Mucosa of stomach (tissue), 1 donor: ENCODE results near the gene GNG5.
"Not testable (repeated sequence)": the region's sequence is repeated elsewhere in the genome, so short reads cannot be mapped to it uniquely, and the experiment has no call there.

ENCODE experiments used
- H3K27me3 ChIP-seq: one replicate; pipeline ENCODE4 v1.7.0; 2013; ENCODE audit warnings: mild to moderate bottlenecking, low read length; ENCODE audit not compliant: control insufficient read depth, insufficient read depth
- H3K36me3 ChIP-seq: one replicate; pipeline ENCODE4 v1.7.0; 2013; ENCODE audit warnings: low read length; ENCODE audit not compliant: control insufficient read depth, insufficient read depth
- H3K4me1 ChIP-seq: one replicate; pipeline ENCODE4 v1.7.0; 2013; ENCODE audit warnings: mild to moderate bottlenecking, low read length; ENCODE audit not compliant: control insufficient read depth, insufficient read depth
- H3K4me3 ChIP-seq: one replicate; pipeline ENCODE4 v1.7.0; 2013; ENCODE audit warnings: low read length
- H3K9ac ChIP-seq: one replicate; pipeline ENCODE4 v1.7.0; 2013; ENCODE audit warnings: mild to moderate bottlenecking, low read length, moderate library complexity
- H3K9me3 ChIP-seq: one replicate; pipeline ENCODE4 v1.7.0; 2013; ENCODE audit warnings: mild to moderate bottlenecking, low read length, moderate library complexity; ENCODE audit not compliant: control insufficient read depth
- donor health status: Pancreatic carcinoma.

The GNG5 gene

GRCh38 chr1:84506002-84506728, at the start of gene GNG5, which contains the start of gene SPATA1:
Gene GNG5 (minus strand): TSS chr1:84506581. CDS start chr1:84506091, 490 bp downstream.
Gene SPATA1 (plus strand): TSS chr1:84506386. CDS start chr1:84516360, 9,974 bp downstream.
- Histone ChIP-seq H3K4me3 (peak within 1 kb of the TSS; percentile 71), H3K4me1 (no peaks in the 10 kb centered on the region), H3K36me3 (no peaks in the 10 kb centered on the region), H3K9me3 (no peaks in the 10 kb centered on the region), H3K27me3 (no peaks in the 10 kb centered on the region), H3K9ac (peak within 1 kb of the TSS; percentile 86)

GRCh38 chr1:84550826-84551225, 44.4 kb upstream of the GNG5 start:
- Histone ChIP-seq H3K9ac (no peak overlapping the region), H3K27me3 (no peaks in the 10 kb centered on the region), H3K36me3 (no peaks in the 10 kb centered on the region), H3K9me3 (no peaks in the 10 kb centered on the region), H3K4me3 (no peak overlapping the region), H3K4me1 (no peaks in the 10 kb centered on the region)

- Histone ChIP-seq H3K9me3 (no peaks in the 10 kb centered on the region), H3K36me3 (no peaks in the 10 kb centered on the region), H3K9ac (no peak overlapping the region), H3K27me3 (no peaks in the 10 kb centered on the region), H3K4me3 (no peak overlapping the region), H3K4me1 (no peaks in the 10 kb centered on the region)
These were observed 35.3 kb upstream of the GNG5 start for GRCh38 chr1:84541679-84542078.

- Histone ChIP-seq H3K27me3 (no peaks in the 10 kb centered on the region), H3K9me3 (no peaks in the 10 kb centered on the region), H3K4me1 (no peaks in the 10 kb centered on the region), H3K4me3 (no peak overlapping the region), H3K9ac (no peak overlapping the region), H3K36me3 (no peaks in the 10 kb centered on the region)
These were observed 34.4 kb upstream of the GNG5 start for GRCh38 chr1:84540759-84541158.

- Histone ChIP-seq H3K9ac (no peak overlapping the region), H3K4me1 (no peaks in the 10 kb centered on the region), H3K36me3 (no peaks in the 10 kb centered on the region)
These were observed 33.6 kb upstream of the GNG5 start for GRCh38 chr1:84539972-84540371.

GRCh38 chr1:84538599-84538998, 32.2 kb upstream of the GNG5 start:
- H3K36me3 ChIP-seq: no peaks in the 10 kb centered on the region
- no peaks in the 10 kb centered on the region for H3K4me1 ChIP-seq
- H3K4me3 ChIP-seq: no peak overlapping the region
- H3K9ac ChIP-seq: no peak overlapping the region
- H3K27me3 ChIP-seq: no peaks in the 10 kb centered on the region
- no peaks in the 10 kb centered on the region for H3K9me3 ChIP-seq

More at GRCh38 chr1:84539972-84540371, 33.6 kb upstream of the GNG5 start:
- H3K27me3 ChIP-seq: no peaks in the 10 kb centered on the region
- H3K9me3 ChIP-seq: no peaks in the 10 kb centered on the region
- no peak overlapping the region for H3K4me3 ChIP-seq

GRCh38 chr1:84525779-84526178, 19.4 kb upstream of the GNG5 start:
- no peaks in the 10 kb centered on the region for H3K4me1 ChIP-seq
- H3K9ac ChIP-seq: no peak overlapping the region
- no peaks in the 10 kb centered on the region for H3K27me3 ChIP-seq
- no peaks in the 10 kb centered on the region for H3K36me3 ChIP-seq
- no peaks in the 10 kb centered on the region for H3K9me3 ChIP-seq
- H3K4me3 ChIP-seq: no peak overlapping the region

GRCh38 chr1:84524590-84524989, 18.2 kb upstream of the GNG5 start:
- H3K9ac ChIP-seq: no peak overlapping the region
- no peaks in the 10 kb centered on the region for H3K36me3 ChIP-seq
- no peaks in the 10 kb centered on the region for H3K4me1 ChIP-seq
- no peaks in the 10 kb centered on the region for H3K9me3 ChIP-seq
- H3K27me3 ChIP-seq: no peaks in the 10 kb centered on the region
- H3K4me3 ChIP-seq: no peak overlapping the region

GRCh38 chr1:84510668-84511067, 4.3 kb upstream of the GNG5 start:
- no peaks in the 10 kb centered on the region for H3K27me3 ChIP-seq
- H3K9ac ChIP-seq: no peak overlapping the region
- H3K36me3 ChIP-seq: no peaks in the 10 kb centered on the region
- H3K4me3 ChIP-seq: no peak overlapping the region
- no peaks in the 10 kb centered on the region for H3K9me3 ChIP-seq
- H3K4me1 ChIP-seq: no peaks in the 10 kb centered on the region

GRCh38 chr1:84510165-84510564, 3.8 kb upstream of the GNG5 start:
- Histone ChIP-seq H3K4me3 (no peak overlapping the region), H3K27me3 (no peaks in the 10 kb centered on the region), H3K9me3 (no peaks in the 10 kb centered on the region), H3K4me1 (no peaks in the 10 kb centered on the region), H3K36me3 (no peaks in the 10 kb centered on the region), H3K9ac (no peak overlapping the region)

- no peaks in the 10 kb centered on the region for H3K4me1 ChIP-seq
- no peak overlapping the region for H3K4me3 ChIP-seq
- no peaks in the 10 kb centered on the region for H3K27me3 ChIP-seq
- H3K9ac ChIP-seq: no peak overlapping the region
- no peaks in the 10 kb centered on the region for H3K36me3 ChIP-seq
- H3K9me3 ChIP-seq: no peaks in the 10 kb centered on the region
These were observed 2.6 kb upstream of the GNG5 start for GRCh38 chr1:84509029-84509428.

GRCh38 chr1:84508510-84508909, 2.1 kb upstream of the GNG5 start:
- Histone ChIP-seq H3K4me3 (no peak overlapping the region), H3K9me3 (no peaks in the 10 kb centered on the region), H3K9ac (no peak overlapping the region), H3K27me3 (no peaks in the 10 kb centered on the region), H3K36me3 (no peaks in the 10 kb centered on the region), H3K4me1 (no peaks in the 10 kb centered on the region)

- not testable (repeated sequence) for H3K4me3 ChIP-seq, H3K4me1 ChIP-seq, H3K9ac ChIP-seq, H3K36me3 ChIP-seq, H3K27me3 ChIP-seq, H3K9me3 ChIP-seq
These were observed 1.5 kb upstream of the GNG5 start for GRCh38 chr1:84507887-84508286.
